Upper lobe of right lung (tissue), 1 donor: ENCODE measurements around the gene FBXO2. TPM values are rescaled to one million over a fixed set of nuclear protein-coding genes. Genes with fewer than 3 reads are reported as not detected.

ENCODE experiments used
- ATAC-seq: fragments of 200-7000 bp; cut with Tn5 transposase; one replicate; pipeline ENCODE4 v1.9.1; 2020; ENCODE audit warnings: mild to moderate bottlenecking, moderate library complexity
- DNase-seq: peaks from one replicate; pipeline ENCODE4 v3.0.0-alpha.2; 2020
- H3K27ac ChIP-seq: fragments of 200-600 bp; one replicate; pipeline ENCODE4 v1.8.0; 2022
- H3K27me3 ChIP-seq: fragments of 200-600 bp; one replicate; pipeline ENCODE4 v1.8.0; 2022; ENCODE audit warnings: mild to moderate bottlenecking
- H3K36me3 ChIP-seq: fragments of 200-600 bp; one replicate; pipeline ENCODE4 v1.8.0; 2022
- H3K4me1 ChIP-seq: fragments of 200-600 bp; one replicate; pipeline ENCODE4 v1.8.0; 2022
- H3K4me3 ChIP-seq: fragments of 200-600 bp; one replicate; pipeline ENCODE4 v1.8.0; 2022; ENCODE audit warnings: mild to moderate bottlenecking
- H3K9me3 ChIP-seq: fragments of 200-600 bp; one replicate; pipeline ENCODE4 v1.8.0; 2022
- intact Hi-C: fragments of 100-400 bp; cut with DNase I; formaldehyde crosslinking; loops from one replicate; pipeline ENCODE4 v1.11.0; 2022
- total RNA-seq: library from RNA; stranded (reverse); fragmentation: NEBNext Ultra II Directional; extraction: Animal tissue kit (Norgen Biotek cat#: 25700); gene quantifications from one replicate; pipeline ENCODE4 v1.2.1, GENCODE V29; 2021
- TF ChIP-seq, protein P1 (sequence below): fragments of 200-600 bp; IDR thresholded peaks from one replicate; pipeline ENCODE4 v1.8.0; 2022; ENCODE audit warnings: antibody characterized with exemption
- donor health status: DM: no; HTN: yes; CAD: no; lungs with severe emphysema.

The FBXO2 gene
- total RNA-seq, 1 donor from 2014 or later: 11.2 TPM

DNA sequence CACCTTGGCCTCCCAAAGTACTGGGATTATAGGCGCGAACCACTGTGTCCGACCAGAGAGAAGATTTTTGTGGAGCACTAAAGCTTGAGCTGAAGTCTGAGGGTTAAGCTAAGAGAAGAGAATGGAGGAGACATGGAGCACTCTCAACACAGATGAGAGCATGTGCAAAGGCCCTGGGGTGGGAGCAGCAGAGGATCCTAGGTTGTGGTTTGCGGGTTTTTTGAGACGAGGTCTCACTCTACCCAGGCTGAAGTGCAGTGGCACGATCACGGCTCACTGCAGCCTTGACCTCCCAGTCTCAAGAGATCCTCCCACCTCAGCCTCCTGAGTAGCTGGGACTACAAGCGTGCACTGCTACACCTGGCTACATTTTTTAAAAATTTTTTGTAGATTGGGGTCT, 30.5 kb downstream of the FBXO2 start:
- Histone ChIP-seq H3K4me1 (no peaks in the 10 kb centered on the region), H3K4me3 (no peak overlapping the region), H3K36me3 (no peaks in the 10 kb centered on the region), H3K27ac (no peak overlapping the region), H3K9me3 (no peaks in the 10 kb centered on the region), H3K27me3 (peaks cover 5% of the 10 kb centered on the region)
- no peak for DNase-seq
- intact Hi-C loops: no loop called here
- TF ChIP-seq, protein P1, sequence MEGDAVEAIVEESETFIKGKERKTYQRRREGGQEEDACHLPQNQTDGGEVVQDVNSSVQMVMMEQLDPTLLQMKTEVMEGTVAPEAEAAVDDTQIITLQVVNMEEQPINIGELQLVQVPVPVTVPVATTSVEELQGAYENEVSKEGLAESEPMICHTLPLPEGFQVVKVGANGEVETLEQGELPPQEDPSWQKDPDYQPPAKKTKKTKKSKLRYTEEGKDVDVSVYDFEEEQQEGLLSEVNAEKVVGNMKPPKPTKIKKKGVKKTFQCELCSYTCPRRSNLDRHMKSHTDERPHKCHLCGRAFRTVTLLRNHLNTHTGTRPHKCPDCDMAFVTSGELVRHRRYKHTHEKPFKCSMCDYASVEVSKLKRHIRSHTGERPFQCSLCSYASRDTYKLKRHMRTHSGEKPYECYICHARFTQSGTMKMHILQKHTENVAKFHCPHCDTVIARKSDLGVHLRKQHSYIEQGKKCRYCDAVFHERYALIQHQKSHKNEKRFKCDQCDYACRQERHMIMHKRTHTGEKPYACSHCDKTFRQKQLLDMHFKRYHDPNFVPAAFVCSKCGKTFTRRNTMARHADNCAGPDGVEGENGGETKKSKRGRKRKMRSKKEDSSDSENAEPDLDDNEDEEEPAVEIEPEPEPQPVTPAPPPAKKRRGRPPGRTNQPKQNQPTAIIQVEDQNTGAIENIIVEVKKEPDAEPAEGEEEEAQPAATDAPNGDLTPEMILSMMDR: no peak
- ATAC-seq: no peak

DNA sequence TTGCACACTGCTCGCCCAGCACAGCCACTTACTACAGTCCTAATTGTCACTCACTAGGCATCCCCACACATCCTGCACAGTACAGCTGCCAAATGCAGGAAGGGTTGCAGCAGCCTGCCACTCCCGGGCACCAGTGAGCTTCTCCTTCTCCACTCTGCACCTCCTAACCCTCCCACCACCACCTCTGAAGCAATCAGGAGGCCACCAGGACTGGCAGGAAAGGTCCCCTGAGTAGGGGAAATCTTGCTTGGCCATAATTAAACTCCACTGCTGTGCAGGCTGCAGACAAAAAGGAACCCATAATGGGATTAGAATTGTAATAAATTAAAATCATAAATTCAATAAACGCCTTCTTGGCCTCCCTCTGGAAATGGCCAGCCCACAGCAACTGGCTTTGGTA, 31.8 kb downstream of the FBXO2 start:
- intact Hi-C loops: no loop called here
- DNase-seq (no peak), ATAC-seq (no peak)
- Histone ChIP-seq H3K9me3 (no peaks in the 10 kb centered on the region), H3K36me3 (no peaks in the 10 kb centered on the region), H3K4me1 (no peaks in the 10 kb centered on the region), H3K27ac (no peak overlapping the region), H3K27me3 (peaks cover 12% of the 10 kb centered on the region), H3K4me3 (no peak overlapping the region)
- TF ChIP-seq, protein P1: no peak

DNA sequence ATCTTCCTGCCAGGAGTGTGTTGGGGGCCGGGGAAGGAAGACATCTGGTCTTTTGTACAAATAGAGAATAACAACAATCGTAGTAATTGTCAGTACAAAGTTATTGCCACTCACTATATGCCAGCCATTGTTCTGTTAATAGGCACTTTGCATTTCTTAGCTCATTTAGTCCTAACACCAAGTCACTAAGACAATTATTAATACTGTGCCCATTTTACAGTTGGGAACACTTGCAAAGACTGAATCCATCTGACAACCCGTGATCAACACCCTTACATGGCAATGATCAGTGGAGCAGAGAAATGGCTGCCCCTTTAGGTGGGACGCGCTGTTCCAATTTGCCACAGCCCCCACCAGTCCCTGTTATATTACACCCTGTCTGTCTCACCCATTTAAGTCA, 33.3 kb downstream of the FBXO2 start:
- Histone ChIP-seq H3K27me3 (peaks cover 12% of the 10 kb centered on the region), H3K4me3 (no peak overlapping the region), H3K4me1 (no peaks in the 10 kb centered on the region), H3K9me3 (no peaks in the 10 kb centered on the region), H3K27ac (no peak overlapping the region), H3K36me3 (no peaks in the 10 kb centered on the region)
- no peak for DNase-seq
- TF ChIP-seq, protein P1: no peak
- no peak for ATAC-seq
- intact Hi-C loops: no loop called here

DNA sequence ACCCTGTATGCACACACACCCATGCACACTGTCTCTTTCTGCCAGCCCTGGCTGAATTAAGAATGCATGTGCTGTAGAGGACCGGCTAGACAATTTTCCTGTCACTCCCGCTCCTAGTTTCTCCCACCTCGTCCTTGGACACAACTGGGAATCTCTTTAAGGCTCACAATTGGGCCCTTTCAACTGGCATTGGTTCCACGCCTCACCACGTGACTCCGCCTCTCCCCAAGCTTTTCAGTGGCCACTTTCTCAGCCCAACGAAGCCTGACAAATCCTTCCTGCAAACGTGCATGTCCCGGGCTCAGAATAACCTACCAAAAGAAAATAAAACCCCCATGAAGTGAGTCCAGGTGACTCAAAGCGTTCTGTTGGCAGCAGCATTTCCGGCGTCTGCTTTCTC, 33.8 kb downstream of the FBXO2 start:
- Histone ChIP-seq H3K9me3 (no peaks in the 10 kb centered on the region), H3K36me3 (no peaks in the 10 kb centered on the region), H3K4me1 (no peaks in the 10 kb centered on the region), H3K27ac (no peak overlapping the region), H3K4me3 (no peak overlapping the region), H3K27me3 (peaks cover 12% of the 10 kb centered on the region)
- no peak for DNase-seq
- intact Hi-C loops: no loop called here
- TF ChIP-seq, protein P1: no peak
- no peak for ATAC-seq

DNA sequence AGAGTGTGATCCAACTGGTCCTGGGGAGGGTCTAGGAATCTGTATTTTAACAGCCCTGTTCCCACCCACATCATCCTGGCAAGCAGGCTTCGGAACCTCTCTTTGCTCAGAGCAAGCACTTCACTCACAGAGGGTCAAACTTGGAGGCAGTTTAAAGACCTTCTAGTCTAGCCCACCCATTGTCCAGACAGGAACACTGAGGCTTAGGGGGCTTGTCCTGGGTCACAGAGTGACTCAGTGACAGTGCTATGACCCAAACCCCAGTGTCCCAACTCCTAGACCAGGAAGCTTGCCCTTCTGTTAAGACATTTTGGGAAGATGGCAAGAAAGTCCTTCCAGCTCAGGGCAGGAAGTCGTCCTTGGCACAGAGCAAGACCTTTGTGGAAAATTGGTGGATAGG, 36.5 kb downstream of the FBXO2 start:
- no peaks in the 10 kb centered on the region for H3K9me3 ChIP-seq
- no peak overlapping the region for H3K27ac ChIP-seq
- H3K36me3 ChIP-seq: no peaks in the 10 kb centered on the region
- H3K4me3 ChIP-seq: no peak overlapping the region
- peaks cover 12% of the 10 kb centered on the region for H3K27me3 ChIP-seq
- no peak for DNase-seq
- ATAC-seq: no peak
- TF ChIP-seq, protein P1: no peak
- intact Hi-C loops: no loop called here
- H3K4me1 ChIP-seq: no peaks in the 10 kb centered on the region

DNA sequence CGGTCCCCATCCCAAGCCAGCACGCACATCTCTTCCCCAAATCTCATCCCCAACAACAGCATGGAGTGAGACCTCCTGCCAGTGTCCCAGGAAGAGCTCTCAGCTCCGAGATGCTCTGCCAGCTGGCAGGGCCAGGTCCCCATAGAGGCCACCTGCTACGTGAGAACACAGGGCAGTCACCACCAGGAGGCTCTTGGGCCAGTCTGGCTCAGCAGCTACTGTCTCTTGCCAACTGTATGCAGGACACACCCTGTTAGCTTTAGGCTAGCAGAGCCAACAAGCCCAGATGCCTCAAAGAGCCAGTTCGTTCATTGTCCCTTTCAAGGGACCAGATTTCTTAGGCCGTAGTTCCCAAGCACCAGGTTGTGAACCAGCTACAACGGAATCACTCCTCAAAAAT, 36.9 kb downstream of the FBXO2 start:
- H3K9me3 ChIP-seq: no peaks in the 10 kb centered on the region
- intact Hi-C loops: no loop called here
- TF ChIP-seq, protein P1: no peak
- no peaks in the 10 kb centered on the region for H3K4me1 ChIP-seq
- H3K4me3 ChIP-seq: no peak overlapping the region
- no peaks in the 10 kb centered on the region for H3K36me3 ChIP-seq
- peaks cover 12% of the 10 kb centered on the region for H3K27me3 ChIP-seq
- DNase-seq: no peak
- no peak overlapping the region for H3K27ac ChIP-seq
- ATAC-seq: no peak
